ENCODE measurements around the gene GNB1L.

Gene GNB1L

GRCh38 chr22:19753090-19753842, 101.4 kb downstream of the GNB1L start:
- peak; percentile 23 for TF ChIP-seq CTCF (IDR thresholded peaks at IDR 0.05; ENCODE audit: low read depth, low read length)
- in situ Hi-C loops (cut with HindIII; ENCODE audit: low sequenced_read_pairs) = no loop called here
- DNase-seq (ENCODE audit: low read depth, low spot score) = no peak
- no peak overlapping the region for H3K4me3 ChIP-seq (ENCODE audit: low read depth, low read length)

GRCh38 chr22:19751497-19752245, 103.0 kb downstream of the GNB1L start:
- in situ Hi-C loops (cut with HindIII; ENCODE audit: low sequenced_read_pairs) = no loop called here
- no peak for TF ChIP-seq CTCF (IDR thresholded peaks at IDR 0.05; ENCODE audit: low read depth, low read length)
- DNase-seq (ENCODE audit: low read depth, low spot score) = no peak
- H3K4me3 ChIP-seq (ENCODE audit: low read depth, low read length) = no peak overlapping the region

- DNase-seq (ENCODE audit: low read depth, low spot score) = peak; percentile 47
- TF ChIP-seq CTCF (IDR thresholded peaks at IDR 0.05; ENCODE audit: low read depth, low read length) = no peak
- no peak overlapping the region for H3K4me3 ChIP-seq (ENCODE audit: low read depth, low read length)
- in situ Hi-C loops (cut with HindIII; ENCODE audit: low sequenced_read_pairs) = no loop called here
Measured at GRCh38 chr22:19750507-19751490, 103.9 kb downstream of the GNB1L start.

GRCh38 chr22:19749876-19750275, 104.8 kb downstream of the GNB1L start:
- no peak overlapping the region for H3K4me3 ChIP-seq (ENCODE audit: low read depth, low read length)
- no peak for TF ChIP-seq CTCF (IDR thresholded peaks at IDR 0.05; ENCODE audit: low read depth, low read length)
- in situ Hi-C loops (cut with HindIII; ENCODE audit: low sequenced_read_pairs) = no loop called here
- no peak for DNase-seq (ENCODE audit: low read depth, low spot score)

GRCh38 chr22:19748991-19749664, 105.5 kb downstream of the GNB1L start:
- DNase-seq (ENCODE audit: low read depth, low spot score) = no peak
- in situ Hi-C loops (cut with HindIII; ENCODE audit: low sequenced_read_pairs) = no loop called here
- H3K4me3 ChIP-seq (ENCODE audit: low read depth, low read length) = no peak overlapping the region
- TF ChIP-seq CTCF (IDR thresholded peaks at IDR 0.05; ENCODE audit: low read depth, low read length) = no peak

- H3K4me3 ChIP-seq (ENCODE audit: low read depth, low read length) = no peak overlapping the region
- TF ChIP-seq CTCF (IDR thresholded peaks at IDR 0.05; ENCODE audit: low read depth, low read length) = no peak
- in situ Hi-C loops (cut with HindIII; ENCODE audit: low sequenced_read_pairs) = no loop called here
- no peak for DNase-seq (ENCODE audit: low read depth, low spot score)
Measured at GRCh38 chr22:19748139-19748538, 106.5 kb downstream of the GNB1L start.

Measured in astrocyte of the spinal cord (primary cell).